ENCODE data around the gene FAM222A.

- TF ChIP-seq CTCF (conservative IDR thresholded peaks at IDR 0.05 in 1 of 2, IDR thresholded peaks at IDR 0.05 in 1 of 2; ENCODE audit: extremely low read depth in 1 of 2, insufficient read depth in 1 of 2, low read depth in 1 of 2, low read length in 2 of 2) (no peak), EZH2 (IDR thresholded peaks at IDR 0.05; ENCODE audit: borderline replicate concordance, low read length) (no peak)
These were observed 6.7 kb upstream of the FAM222A start for GRCh38 chr12:109706747-109707469.

All from mammary epithelial cell (primary cell).